Smooth muscle cell (in vitro differentiated cells): ENCODE measurements around the gene GABRB3. TPM values are rescaled to one million over a fixed set of nuclear protein-coding genes. Genes with fewer than 3 reads are reported as not detected.

Experiments used
- DNase-seq: peaks from one replicate; lab custom pipeline; 2025; ENCODE audit not compliant: unreplicated experiment; lab: John Stamatoyannopoulos, UW
- H2AFZ ChIP-seq: fragments of 200-600 bp; sonication (generic); 2 replicates; pipeline ENCODE4 v1.6.0; 2016; ENCODE audit warnings: antibody characterized with exemption, low read depth, mild to moderate bottlenecking
- H3F3A ChIP-seq: fragments of 200-600 bp; sonication (generic); 2 replicates; pipeline ENCODE4 v1.6.0; 2017; ENCODE audit warnings: antibody characterized with exemption, low read depth
- H3K27ac ChIP-seq: fragments of 200-600 bp; sonication (generic); 2 replicates; pipeline ENCODE4 v1.5.1; 2016; ENCODE audit warnings: low read depth, mild to moderate bottlenecking
- H3K27me3 ChIP-seq: fragments of 200-600 bp; sonication (generic); 2 replicates; pipeline ENCODE4 v1.6.1; 2016; ENCODE audit warnings: low read depth, mild to moderate bottlenecking
- H3K36me3 ChIP-seq: fragments of 200-600 bp; sonication (generic); 2 replicates; pipeline ENCODE4 v1.5.1; 2016; ENCODE audit warnings: low read depth
- H3K4me1 ChIP-seq: fragments of 200-600 bp; sonication (generic); 2 replicates; pipeline ENCODE4 v1.5.1; 2016; ENCODE audit warnings: low read depth
- H3K4me2 ChIP-seq: fragments of 200-600 bp; sonication (generic); 2 replicates; pipeline ENCODE4 v1.6.0; 2016; ENCODE audit warnings: mild to moderate bottlenecking
- H3K4me3 ChIP-seq: fragments of 200-600 bp; sonication (generic); 2 replicates; pipeline ENCODE4 v1.5.1; 2016; ENCODE audit warnings: mild to moderate bottlenecking
- H3K79me2 ChIP-seq: fragments of 200-600 bp; sonication (generic); 2 replicates; pipeline ENCODE4 v1.6.0; 2016; ENCODE audit warnings: low read depth, mild to moderate bottlenecking
- H3K9ac ChIP-seq: fragments of 200-600 bp; sonication (generic); 2 replicates; pipeline ENCODE4 v1.6.0; 2016; ENCODE audit warnings: low read depth
- H3K9me3 ChIP-seq: fragments of 200-600 bp; sonication (generic); replicated peaks from 2 replicates; pipeline ENCODE4 v1.5.1; 2016; ENCODE audit warnings: low read depth
- H4K20me1 ChIP-seq: fragments of 200-600 bp; sonication (generic); 2 replicates; pipeline ENCODE4 v1.6.0; 2016; ENCODE audit warnings: low read depth
- WGBS: methylation state at CpG from one replicate; pipeline ENCODE4 v1.1.7; 2016; ENCODE audit warnings: low lambda C conversion rate; 5-methylcytosine and 5-hydroxymethylcytosine counted together
- polyA plus RNA-seq: library from polyadenylated mRNA; unstranded; fragments of >200 nt; fragmentation: Nextera tagmentation; extraction: Ambion mirVana; gene quantifications from 2 replicates; pipeline ENCODE4 v1.2.1, GENCODE V29; 2016
- total RNA-seq: library from RNA; depleted of rRNA; stranded (reverse); fragments of >200 nt; gene quantifications from 2 replicates; pipeline ENCODE4 v1.2.3, GENCODE V29; 2014
- TF ChIP-seq, protein P1 (sequence below): fragments of 200-600 bp; sonication (generic); IDR thresholded peaks from 2 replicates; pipeline ENCODE4 v1.5.1; 2017; ENCODE audit warnings: borderline replicate concordance, mild to moderate bottlenecking, antibody characterized with exemption; ENCODE audit not compliant: insufficient read depth, poor library complexity, severe bottlenecking

GABRB3 gene
- total and polyA plus RNA-seq, 2 experiments from 2014 or later = 0.57 to 4.9 TPM

DNA sequence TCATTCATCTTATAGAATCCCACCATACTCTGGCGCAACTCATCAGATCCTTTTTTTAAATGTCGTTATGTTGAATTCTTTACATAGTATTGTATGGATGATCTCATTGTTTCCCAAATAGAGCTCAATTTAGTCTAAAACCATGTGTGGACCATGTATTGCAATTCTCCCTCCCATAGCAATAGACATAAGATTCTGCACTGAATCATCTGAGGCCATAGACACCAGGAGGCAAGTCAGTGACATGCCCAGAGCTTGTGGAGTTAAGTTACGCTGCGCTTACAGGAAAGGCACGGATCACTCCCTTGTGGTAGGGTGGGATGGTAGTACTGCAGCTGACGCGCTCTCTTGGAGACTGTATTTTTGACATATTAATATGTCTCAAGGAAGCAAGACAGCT is 211.0 kb downstream of the GABRB3 start:
- TF ChIP-seq, protein P1, sequence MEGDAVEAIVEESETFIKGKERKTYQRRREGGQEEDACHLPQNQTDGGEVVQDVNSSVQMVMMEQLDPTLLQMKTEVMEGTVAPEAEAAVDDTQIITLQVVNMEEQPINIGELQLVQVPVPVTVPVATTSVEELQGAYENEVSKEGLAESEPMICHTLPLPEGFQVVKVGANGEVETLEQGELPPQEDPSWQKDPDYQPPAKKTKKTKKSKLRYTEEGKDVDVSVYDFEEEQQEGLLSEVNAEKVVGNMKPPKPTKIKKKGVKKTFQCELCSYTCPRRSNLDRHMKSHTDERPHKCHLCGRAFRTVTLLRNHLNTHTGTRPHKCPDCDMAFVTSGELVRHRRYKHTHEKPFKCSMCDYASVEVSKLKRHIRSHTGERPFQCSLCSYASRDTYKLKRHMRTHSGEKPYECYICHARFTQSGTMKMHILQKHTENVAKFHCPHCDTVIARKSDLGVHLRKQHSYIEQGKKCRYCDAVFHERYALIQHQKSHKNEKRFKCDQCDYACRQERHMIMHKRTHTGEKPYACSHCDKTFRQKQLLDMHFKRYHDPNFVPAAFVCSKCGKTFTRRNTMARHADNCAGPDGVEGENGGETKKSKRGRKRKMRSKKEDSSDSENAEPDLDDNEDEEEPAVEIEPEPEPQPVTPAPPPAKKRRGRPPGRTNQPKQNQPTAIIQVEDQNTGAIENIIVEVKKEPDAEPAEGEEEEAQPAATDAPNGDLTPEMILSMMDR = no peak
- Histone ChIP-seq H3K9ac (no peak overlapping the region), H3K27ac (peak overlapping the region; percentile 29), H3F3A (no peaks in the 10 kb centered on the region), H3K27me3 (no peaks in the 10 kb centered on the region), H3K36me3 (no peaks in the 10 kb centered on the region), H4K20me1 (no peaks in the 10 kb centered on the region), H3K4me3 (no peak overlapping the region), H3K9me3 (no peaks in the 10 kb centered on the region), H3K79me2 (no peaks in the 10 kb centered on the region), H3K4me2 (peak overlapping the region; percentile 29), H3K4me1 (no peaks in the 10 kb centered on the region), H2AFZ (no peak overlapping the region)
- 84% methylated on average over 7 of the region's 7 CpGs for whole genome bisulfite sequencing
- no peak for DNase-seq

DNA sequence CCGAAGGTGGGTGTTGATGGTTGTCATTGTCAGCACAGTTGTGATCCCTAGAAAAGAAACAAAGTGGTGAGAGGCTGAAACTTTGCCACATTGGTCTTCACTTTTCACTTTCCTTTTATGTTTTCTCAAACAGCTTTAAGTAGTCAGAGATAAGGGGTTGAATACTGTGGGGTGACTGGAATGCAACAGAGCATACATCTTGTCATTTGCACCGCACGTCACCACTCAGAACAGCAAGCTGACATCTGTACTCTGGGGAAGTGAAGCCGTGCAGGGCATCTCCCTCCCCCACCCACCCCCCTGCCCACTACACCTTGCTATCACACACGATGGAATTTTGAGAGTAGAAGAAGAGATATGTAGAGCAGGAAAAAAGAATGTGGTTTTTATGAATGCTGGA is 211.7 kb downstream of the GABRB3 start:
- no peaks in the 10 kb centered on the region for H4K20me1 ChIP-seq

GRCh38 chr15:26555898-26556297 is 217.0 kb downstream of the GABRB3 start:
- 94% methylated on average over 3 of the region's 3 CpGs for WGBS
- H2AFZ ChIP-seq = no peak overlapping the region
- no peaks in the 10 kb centered on the region for H4K20me1 ChIP-seq
- no peaks in the 10 kb centered on the region for H3K9me3 ChIP-seq
- H3K79me2 ChIP-seq = no peaks in the 10 kb centered on the region
- no peaks in the 10 kb centered on the region for H3K4me1 ChIP-seq
- DNase-seq = no peak
- no peaks in the 10 kb centered on the region for H3K27me3 ChIP-seq
- H3K27ac ChIP-seq = no peak overlapping the region
- H3K9ac ChIP-seq = no peak overlapping the region
- H3F3A ChIP-seq = no peaks in the 10 kb centered on the region
- no peaks in the 10 kb centered on the region for H3K36me3 ChIP-seq
- H3K4me3 ChIP-seq = no peak overlapping the region
- no peak overlapping the region for H3K4me2 ChIP-seq
- TF ChIP-seq, protein P1 = no peak

More for the DNA sequence above, 211.7 kb downstream of the GABRB3 start:
- Histone ChIP-seq H3K9ac (no peak overlapping the region), H3K27me3 (no peaks in the 10 kb centered on the region), H3K9me3 (no peaks in the 10 kb centered on the region), H3K36me3 (no peaks in the 10 kb centered on the region), H2AFZ (no peak overlapping the region), H3K27ac (peak overlapping the region; percentile 29), H3K4me2 (no peak overlapping the region), H3F3A (no peaks in the 10 kb centered on the region), H3K4me1 (no peaks in the 10 kb centered on the region), H3K79me2 (no peaks in the 10 kb centered on the region), H3K4me3 (no peak overlapping the region)
- DNase-seq = no peak
- WGBS = 60% methylated on average over 5 of the region's 5 CpGs
- TF ChIP-seq, protein P1 = no peak

- no peak overlapping the region for H3K9ac ChIP-seq
- H3K4me3 ChIP-seq = no peak overlapping the region
- no peaks in the 10 kb centered on the region for H3K36me3 ChIP-seq
- H3K4me2 ChIP-seq = no peak overlapping the region
- H3K9me3 ChIP-seq = no peaks in the 10 kb centered on the region
- no peaks in the 10 kb centered on the region for H3F3A ChIP-seq
- WGBS = 77% methylated on average over 9 of the region's 9 CpGs
- no peak overlapping the region for H3K27ac ChIP-seq
- no peaks in the 10 kb centered on the region for H3K4me1 ChIP-seq
- no peaks in the 10 kb centered on the region for H3K27me3 ChIP-seq
- DNase-seq = no peak
- TF ChIP-seq, protein P1 = no peak
- no peaks in the 10 kb centered on the region for H4K20me1 ChIP-seq
- no peak overlapping the region for H2AFZ ChIP-seq
- H3K79me2 ChIP-seq = no peaks in the 10 kb centered on the region
Measured at GRCh38 chr15:26551473-26551872, 221.4 kb downstream of the GABRB3 start.
